Measurements from ENCODE around the gene SSUH2.

- TF ChIP-seq ZBTB1 (CRISPR knock-in tag; IDR thresholded peaks at IDR 0.05; ENCODE audit: borderline replicate concordance, low read depth) (no peak), TARDBP (IDR thresholded peaks at IDR 0.05) (no peak), CTCF (IDR thresholded peaks at IDR 0.05 in 2 of 3, conservative IDR thresholded peaks at IDR 0.05 in 1 of 3; ENCODE audit: insufficient read depth in 2 of 3, low read depth in 1 of 3, low read length in 3 of 3) (no peak), DPF2 (IDR thresholded peaks at IDR 0.05) (no peak), ZFX (CRISPR knock-in tag; IDR thresholded peaks at IDR 0.05) (no peak), SMC3 (conservative IDR thresholded peaks at IDR 0.05; ENCODE audit: insufficient read depth, low read depth, low read length) (no peak)
Observed at GRCh38 chr3:8584661-8585060, 59.9 kb downstream of the SSUH2 start.

Data from K562 (cell line).